HG03139 (cell line): ENCODE data around the gene GSG1L.

Source experiments
- ATAC-seq: cut with Tn5 transposase; IDR thresholded peaks from one replicate; pipeline ENCODE4 v1.9.1; 2021; ENCODE audit not compliant: unreplicated experiment

The GSG1L gene

DNA sequence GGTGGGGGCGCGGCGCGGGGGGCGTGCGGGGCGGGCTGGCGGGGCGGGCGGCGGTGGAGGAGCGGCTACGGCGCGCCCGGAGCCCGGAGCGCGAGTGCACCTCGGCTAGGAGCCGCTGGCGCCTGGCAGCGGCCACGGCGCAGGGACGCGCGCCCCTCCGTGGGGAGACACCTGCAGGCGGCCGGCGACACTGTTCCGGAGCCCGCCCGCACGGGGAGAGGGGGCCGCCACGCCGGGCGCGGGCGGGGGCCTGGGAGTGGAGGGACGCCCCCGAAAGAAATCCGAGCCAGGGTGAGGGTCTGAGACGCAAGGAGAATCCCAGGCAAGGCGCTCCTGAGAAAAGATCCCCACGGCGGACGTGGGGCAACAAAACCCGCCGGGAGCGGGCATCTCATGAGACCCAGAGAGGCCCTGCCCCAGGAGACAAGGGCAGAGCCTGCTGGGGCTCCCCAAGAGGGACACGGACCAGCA is at the start of gene GSG1L:
Gene GSG1L (minus strand): TSS at position 124 of the 471 bp plus-strand sequence. CDS start 290 bp downstream, outside the sequence.
- ATAC-seq, result no peak

DNA sequence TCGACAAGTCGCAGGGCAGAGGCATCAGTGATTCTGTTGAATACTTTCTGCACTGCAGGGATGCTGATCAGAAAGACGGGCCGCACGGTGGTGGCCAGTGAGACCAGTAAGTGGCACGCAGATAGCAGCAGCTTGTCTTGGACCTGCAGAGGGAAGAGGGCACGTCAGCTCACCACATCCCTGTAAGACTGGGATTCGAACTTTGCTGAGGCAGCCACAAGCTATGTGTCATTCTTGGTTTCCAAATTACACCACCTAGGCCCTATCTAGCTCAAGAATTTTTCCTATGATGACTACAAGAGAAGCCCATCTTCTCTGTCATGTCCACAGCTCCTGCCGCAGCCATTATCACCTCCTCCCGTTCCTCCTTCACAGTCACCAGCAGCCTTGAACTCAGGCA is 49.4 kb upstream of the GSG1L start:
- ATAC-seq, result no peak

DNA sequence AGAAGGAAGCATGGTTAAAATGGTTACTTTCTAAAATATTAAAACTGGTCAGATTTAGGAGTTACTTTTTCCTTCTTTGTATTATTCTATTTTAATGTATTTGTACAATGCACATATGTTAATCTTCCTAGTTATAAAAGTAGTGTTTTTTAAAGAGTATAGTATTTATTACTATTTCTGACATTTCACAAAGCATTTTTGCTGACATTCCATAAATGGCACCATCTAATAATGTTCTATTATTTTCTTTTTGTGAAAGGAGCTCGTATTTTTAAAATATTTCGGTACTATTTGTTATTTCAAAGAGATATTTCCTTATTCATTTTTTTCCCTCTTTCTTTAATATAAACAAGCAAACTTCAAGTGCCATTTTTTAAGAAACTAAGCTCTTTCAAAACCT is 47.5 kb upstream of the GSG1L start:
- ATAC-seq, result no peak

DNA sequence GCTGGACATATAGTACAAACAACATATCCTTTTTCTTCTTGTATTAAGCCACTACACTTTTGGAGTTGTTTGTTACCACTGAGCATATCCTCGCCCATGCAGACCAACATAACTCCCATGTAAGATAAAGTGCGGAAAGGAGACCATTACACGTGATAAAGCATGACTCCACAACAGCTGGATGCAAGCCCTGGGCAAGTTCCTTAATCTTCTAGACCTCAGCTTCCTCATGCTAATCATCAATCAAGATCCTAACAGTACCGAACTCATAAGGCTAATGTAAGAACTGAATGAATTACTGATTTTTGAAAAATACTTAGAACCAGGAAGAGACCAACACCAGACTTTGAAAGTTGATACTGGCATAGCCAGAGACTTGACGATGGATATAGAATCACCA is 47.0 kb upstream of the GSG1L start:
- no peak for ATAC-seq

DNA sequence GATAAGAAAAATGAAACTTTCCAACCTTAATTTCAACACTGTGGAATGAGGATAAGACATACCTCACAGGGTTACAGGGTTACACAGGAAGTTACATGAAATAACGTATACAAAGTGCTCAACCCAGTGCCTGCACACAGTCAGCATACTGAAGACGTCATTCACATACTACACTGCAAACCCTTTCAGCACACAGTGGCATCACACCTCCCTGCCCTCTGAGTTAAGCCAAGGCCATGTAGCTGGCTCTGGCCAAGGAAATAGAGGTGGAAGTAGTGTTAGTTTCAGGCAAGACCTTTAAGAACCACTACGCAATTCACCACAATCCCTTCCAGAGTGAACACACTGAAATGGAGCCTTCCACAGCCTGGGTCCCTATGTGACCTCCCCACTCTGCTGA is 46.6 kb upstream of the GSG1L start:
- no peak for ATAC-seq

DNA sequence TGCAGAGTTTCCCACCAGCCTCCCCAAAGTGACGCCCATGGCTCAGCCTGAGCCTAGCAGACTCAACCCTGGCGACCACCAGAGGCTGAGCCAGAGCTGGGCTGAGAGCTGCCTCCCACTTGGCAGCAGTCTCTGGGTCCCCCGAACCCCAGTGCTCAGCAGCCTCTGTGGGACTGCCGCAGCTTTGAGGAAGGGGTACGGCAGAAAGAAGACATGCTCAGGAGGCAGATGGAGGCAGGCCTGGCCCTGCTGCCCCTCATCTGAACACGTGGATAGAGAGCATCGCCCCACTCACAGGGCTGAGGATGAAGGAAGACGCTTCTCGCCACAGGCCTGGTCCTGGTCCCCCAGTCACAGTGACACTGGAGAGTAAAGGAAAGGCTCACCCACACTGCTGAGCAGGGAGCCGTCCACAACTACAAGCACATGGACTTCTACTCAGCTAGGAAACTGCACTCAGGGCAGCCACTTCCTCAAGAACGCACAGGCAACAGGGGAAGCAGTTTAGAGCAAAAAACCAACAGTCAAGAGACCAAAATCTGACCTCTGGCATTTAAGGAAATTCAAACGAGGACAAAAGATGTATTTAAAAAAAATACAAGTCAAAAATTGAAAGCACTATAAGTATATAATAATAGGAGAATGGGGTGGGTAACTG is 45.2 kb upstream of the GSG1L start:
- ATAC-seq, result no peak

DNA sequence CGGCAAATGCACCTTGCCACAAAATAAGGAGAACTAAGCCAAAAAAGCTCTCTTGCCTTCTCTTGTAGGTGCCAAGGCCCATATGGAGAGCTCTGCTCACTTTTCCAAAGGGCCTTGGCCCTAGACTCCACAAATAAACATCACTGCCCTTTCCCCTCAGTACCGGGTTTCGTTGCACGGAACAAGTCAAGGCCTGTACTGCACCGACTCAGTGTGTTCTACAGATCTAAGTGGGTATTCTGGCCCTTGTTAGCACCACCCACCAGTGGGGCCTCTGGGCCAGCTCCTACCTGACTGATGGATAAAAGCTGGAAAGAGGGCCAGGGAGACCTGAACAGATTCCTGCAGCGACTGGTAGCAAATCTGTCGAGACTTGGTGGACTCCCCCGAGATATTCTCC is 43.7 kb upstream of the GSG1L start:
- ATAC-seq, result no peak

DNA sequence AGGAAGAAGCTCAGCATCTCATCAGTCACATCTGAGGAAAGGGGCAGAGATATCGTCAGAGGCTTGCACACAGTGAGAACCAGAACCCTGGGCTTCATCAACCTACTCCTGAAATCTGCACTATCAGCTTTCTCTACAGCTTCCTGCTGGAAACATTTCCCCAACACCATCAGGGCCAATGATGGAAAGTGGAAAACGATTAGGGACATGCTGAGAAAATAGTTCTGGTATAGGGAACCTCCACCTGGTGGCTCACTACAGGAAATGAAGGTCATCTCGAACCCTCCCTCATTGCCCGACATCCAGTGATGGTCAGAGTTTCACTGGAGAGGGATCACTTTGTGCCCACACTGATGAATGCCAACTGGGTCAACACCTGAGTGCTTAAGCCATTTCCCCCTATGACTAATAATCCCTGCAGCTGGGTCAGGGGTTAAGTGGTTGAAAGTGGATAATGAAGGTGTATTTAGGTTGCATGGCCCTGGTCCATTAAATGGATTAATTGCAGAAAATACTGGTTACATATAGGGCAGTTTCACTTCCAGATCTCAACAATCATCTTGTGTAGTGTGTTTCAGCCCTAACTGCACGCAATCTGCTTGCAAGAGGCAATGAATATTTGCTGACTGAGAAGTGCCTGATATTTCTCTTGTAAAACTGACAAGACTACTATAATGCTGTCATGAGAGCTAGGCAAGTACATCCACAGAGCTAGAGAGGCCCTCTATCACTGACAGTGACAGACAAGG is 43.1 kb upstream of the GSG1L start:
- ATAC-seq, result no peak

DNA sequence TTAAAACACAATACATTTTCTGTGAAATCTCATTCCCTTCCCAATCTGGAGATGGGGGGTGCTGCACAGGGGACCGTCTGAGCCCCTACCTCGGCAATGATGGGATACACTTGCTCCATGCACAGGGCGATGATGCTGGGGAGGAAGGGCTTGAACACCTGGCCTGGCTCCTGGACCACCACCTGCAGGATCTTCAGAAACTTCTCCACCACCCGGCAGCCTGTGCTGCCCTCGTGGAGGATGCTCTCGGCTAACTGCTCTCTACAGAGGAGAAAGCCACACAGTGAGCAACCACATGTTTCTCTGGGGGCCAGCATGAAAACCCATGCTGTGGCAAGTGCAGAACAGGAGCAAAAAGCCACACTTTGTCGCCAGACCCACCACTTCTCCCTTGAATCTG is 42.4 kb upstream of the GSG1L start:
- no peak for ATAC-seq

DNA sequence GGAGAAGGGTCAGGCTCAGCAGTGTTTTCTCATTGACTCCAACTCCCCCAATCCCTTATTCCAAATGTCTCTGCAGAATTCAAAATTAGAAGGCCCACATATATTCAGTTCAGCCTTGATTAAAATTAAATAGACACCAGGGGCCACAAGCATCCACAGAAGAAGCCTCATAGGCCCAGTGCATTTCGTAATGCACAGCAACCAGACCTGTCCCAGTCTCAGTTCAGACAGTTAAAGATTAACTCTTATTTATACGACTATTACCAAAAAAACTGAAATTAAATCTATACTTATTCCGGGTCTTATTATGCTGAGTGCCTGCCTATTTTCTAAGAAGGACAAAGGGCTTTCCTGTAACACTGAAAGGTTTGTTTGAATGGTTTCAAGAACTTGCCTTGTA is 41.8 kb upstream of the GSG1L start:
- ATAC-seq, result no peak

DNA sequence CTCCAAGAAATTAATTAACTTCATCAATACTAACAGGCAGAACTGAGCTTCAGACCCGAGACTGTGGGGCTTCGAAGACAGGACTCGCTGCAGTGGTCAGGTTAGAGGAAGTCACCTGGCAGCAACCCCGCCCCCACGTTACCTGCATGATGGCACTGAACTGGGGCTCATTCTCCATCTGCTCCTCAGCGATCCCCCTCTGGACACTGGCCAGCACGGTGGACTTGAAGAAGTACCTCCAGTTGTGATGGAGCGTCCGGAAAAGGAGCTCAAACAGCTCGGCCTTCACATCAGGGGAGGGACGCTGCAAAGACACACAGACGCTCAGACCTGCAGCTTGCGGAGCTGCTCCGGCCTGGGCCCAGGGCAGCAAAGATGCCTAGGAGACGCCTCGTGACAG is 40.9 kb upstream of the GSG1L start:
- ATAC-seq, result no peak

DNA sequence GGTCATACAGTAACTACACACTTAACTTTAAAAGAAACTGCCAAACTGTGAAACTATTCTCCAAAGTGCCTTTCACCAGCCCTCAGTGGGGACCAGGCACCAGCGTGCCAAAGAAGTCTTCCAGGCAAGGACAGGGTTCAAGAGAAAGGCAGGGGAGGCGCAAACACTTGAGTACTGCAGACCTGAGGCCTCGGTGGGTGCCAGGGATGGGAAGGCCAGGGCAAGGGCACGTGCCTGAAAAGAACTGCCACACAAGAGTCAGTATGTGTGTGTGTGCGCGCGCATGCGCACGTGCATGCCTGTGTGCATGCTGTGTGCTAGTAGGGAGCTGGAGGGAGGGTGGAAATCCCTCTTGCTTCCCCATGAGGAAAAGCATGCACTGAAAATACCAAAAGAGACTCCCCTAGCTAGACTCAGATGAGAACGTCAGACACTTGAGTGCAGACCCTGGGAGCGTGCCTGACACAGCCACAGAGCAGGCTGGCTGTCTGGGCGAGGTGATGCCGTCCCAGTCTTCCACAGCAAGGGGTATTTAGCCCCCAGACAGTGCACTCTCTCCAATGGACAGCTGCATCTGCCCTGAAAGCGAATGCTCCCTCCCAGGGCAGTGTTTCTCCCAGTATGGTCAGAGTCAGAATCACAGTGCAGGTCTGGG is 40.1 kb upstream of the GSG1L start:
- no peak for ATAC-seq

DNA sequence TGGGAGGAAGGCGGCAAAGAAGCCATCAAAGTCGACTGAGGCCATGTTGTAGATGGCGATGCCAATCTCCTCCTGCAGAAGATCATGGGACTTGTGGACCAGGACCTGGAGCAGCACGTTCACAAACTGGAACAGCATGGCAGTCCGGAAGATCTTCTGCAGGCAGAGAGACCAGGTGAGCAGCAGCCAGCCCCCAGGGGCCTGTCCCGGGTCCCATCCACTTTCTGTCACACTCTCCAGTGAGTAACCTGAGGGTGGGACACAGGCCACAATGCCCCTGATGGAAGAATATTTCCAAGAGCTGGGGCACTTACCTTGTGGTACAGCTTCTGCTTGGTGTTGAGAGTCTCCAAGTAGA is 38.0 kb upstream of the GSG1L start:
- ATAC-seq, result no peak

DNA sequence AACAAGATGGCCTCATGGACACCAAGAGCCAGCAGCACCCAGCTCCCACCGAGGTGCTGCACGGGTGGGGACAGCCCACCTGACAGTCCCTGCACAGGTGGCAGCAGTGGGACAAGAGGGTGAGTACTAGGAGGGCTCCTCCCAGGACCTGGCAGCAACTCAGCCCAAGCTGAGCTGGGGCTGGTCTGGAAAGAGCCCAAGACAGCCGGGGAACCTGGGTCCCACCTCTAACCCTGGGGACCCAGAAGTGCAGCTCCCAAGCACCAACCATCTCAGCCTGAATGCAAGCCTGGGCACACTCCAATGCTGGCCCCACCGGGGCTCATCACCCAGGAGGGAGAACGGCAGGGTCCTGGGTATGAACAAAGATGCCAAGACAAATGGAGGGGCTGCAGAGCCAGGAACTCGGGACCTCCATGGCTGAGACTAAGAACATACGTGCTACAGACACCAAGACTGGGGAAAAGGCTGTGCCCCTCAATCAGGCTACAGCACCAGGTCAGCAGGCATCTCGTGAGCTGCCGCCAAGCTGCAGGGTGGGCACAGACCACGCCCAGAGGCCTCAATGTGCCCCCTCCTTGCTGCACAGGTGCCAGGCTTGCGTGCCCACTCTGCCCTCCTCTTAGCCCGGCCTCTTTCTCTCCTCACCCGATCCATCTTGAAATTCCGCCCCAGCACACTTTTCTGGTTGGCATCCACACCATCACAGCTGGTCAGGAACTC is 37.5 kb upstream of the GSG1L start:
- no peak for ATAC-seq

DNA sequence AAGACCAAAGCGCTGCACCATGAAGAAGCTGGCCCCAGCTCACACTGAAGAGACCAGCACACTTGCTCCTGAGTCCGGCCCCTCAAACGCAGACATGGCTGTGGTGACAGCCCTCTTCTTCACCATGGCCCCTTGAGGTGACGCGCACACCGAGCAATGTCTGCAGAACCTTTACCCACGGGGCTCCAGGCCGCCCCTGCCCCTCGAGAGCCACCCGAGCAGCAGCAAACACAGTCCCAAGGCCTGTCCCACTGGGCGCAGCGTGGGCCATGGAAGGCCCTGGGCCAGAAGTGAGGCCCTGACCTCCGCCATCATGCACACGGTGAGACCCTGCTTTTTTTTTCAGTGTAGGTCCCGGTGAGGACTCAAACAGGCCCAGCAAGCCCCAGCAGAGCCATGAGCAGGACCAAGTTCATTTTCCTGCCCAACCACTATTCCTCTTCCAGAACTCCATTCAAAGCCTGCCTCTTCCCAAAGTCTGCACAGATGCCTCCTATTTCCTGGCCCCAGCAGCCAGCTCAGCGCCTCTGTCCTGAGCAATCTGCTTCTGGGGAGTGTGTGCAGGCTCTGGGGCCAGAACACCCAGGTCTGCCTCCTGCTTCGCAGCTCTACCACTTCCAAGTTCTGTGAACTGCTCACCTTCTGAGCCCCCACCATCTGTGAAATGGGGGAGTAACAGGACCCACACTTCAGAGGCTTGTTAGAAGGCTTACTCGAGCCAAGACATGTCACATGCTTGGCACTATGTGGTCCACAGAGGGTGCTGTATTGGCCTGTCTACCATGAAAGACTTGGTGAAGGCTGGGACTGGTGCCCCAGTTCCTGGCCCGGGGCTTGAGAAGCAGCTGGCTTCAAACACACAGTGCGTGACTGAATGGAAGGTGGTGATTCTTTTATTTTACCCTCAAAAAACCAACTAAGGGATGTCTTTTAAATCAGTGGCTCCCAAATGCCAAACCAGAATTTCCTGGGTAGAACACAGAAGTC is 35.7 kb upstream of the GSG1L start:
- ATAC-seq, result no peak

DNA sequence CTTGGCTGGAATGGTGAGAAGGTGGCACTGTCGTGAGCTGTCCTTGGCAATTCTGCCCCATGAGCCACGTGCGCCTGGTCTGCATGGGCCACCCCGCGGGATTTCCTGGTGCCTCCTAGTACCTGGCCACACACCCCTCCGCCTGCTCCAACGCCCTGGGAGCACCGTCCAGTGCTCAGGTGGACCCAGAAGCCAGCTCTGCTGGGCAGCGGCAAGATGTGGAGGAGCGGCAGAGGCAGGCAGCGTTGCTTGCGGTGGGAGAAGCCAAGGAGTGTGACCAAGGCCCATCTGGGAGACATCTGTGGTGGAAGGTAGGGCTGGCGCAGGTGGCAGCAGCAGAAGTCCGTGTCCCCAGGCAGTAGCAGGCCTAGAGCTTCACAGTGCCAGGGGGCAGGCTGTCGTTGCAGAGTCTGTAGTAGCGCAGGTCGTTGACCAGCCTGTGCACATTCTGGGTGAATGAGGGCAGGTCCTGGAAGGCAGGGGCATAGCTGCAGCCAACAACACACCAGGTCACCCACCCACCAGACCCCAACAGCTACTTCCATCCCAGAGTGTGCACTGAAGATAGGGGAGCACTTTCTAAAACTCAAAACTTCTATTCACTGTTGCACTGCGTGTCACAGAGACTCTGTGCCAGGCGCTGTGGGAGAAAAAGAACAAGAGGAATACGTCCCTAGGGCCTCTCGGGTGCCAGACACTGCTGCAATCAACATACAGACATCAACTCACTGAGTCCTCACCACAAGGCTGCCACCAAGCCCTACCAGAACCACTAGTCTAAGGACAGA is 34.9 kb upstream of the GSG1L start:
- no peak for ATAC-seq

DNA sequence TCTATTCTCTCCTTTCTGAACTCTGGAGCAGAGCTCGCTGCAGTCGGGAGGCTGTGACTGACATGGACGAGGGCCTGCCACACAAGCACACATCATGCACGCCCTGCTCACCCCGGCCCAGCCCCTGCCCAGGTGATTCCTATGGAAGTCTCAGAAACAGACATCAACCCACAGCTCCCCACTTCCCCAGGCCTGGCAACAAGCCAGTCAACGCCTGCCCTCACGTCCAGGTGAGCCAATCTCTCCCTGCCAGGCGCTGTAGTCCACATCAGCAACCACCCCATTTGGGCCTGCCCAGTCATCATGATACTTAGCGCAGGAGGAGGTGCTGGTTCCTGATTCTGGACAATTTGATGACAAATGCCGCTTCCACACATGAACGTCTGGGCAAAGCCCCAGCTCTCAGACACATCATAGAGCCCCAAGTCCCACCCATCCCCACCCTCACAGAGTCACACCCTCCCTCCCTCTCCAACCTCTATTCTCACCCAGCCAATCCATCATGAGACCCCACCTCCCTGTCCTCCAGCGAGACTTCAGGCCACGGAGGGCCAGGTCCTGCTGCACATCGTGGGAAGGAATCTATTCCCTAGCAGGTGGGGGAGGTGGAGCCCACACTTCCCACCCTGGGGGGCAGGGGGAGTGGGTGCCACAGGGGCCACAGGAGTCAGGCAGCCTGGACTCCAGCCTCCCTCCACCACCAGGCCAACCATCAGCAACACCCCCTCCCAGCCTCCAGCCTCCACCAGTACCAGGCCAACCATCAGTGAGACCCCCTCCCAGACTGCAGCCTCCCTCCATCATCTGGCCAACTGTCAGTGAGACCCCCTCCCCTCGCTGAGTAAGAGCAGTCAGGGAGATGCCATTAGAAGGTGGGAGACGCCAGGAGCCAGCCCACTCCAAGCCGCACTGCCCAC is 33.7 kb upstream of the GSG1L start:
- no peak for ATAC-seq

DNA sequence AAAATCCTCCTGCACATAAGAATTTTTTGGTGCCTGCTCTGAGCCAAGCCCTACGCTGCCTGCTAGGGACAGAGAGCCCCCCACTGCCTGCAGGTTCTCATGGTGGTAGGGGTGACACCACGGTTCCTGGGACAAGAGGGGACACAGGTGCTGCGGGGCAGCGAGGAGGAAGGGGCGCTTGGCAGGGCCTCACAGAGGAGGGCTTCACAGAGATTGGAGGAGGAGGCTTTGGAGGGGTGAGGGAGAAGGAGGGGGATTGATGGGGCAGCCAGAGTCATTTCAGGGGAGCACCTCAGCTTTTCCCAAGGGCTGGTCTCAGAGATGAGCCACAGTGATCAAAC is 29.8 kb upstream of the GSG1L start:
- ATAC-seq, result no peak
